Measurements from ENCODE around the gene ACADL. TPM values are rescaled to one million over a fixed set of nuclear protein-coding genes. Genes with fewer than 3 reads are reported as not detected.

ACADL gene
- total RNA-seq (2016; rRNA removed; fragmentation: Illumina TruSeq; extraction: Trizol) (not detected in 2 replicates), polyA plus RNA-seq (2011; rRNA removed) (not detected in 2 replicates), polyA minus RNA-seq (2011; rRNA and poly(A)+ RNA removed; ENCODE audit: low replicate concordance) (not detected in 2 replicates), Bru-seq, nascent RNA (not detected), BruChase-seq, experiment 1, labeled RNA remaining after a 6-hour chase (not detected), BruChase-seq, experiment 2, labeled RNA remaining after a 2-hour chase (percentile 3 among the genes with signal in this experiment)
- not detected in 2 replicates for total RNA-seq (2016; cell fraction: cytosol; rRNA removed; fragmentation: Illumina TruSeq; extraction: Trizol; ENCODE audit: low read depth)
- not detected in 2 replicates for total RNA-seq (2016; cell fraction: insoluble cytoplasmic fraction; rRNA removed; fragmentation: Illumina TruSeq; extraction: Trizol)
- not detected in 2 replicates for total RNA-seq (2016; cell fraction: membrane; rRNA removed; fragmentation: Illumina TruSeq; extraction: Trizol)
- total RNA-seq (2016; cell fraction: nucleus; rRNA removed; fragmentation: Illumina TruSeq; extraction: Trizol): 0.22 TPM in 1 of 2 replicates, not detected in the other
- not detected in 2 replicates for polyA plus RNA-seq (2011; cell fraction: cytosol; rRNA removed)
- polyA plus RNA-seq (2011; cell fraction: nucleus; rRNA removed): not detected in 2 replicates
- polyA plus RNA-seq (2012): not detected in 2 replicates
- polyA plus RNA-seq (2016; cell fraction: cytosol; fragmentation: Illumina TruSeq; extraction: Trizol; ENCODE audit: low read depth): not detected in 2 replicates
- not detected in 2 replicates for polyA plus RNA-seq (2016; cell fraction: insoluble cytoplasmic fraction; fragmentation: Illumina TruSeq; extraction: Trizol; ENCODE audit: low read depth)
- not detected in 2 replicates for polyA plus RNA-seq (2016; cell fraction: membrane; fragmentation: Illumina TruSeq; extraction: Trizol; ENCODE audit: low read depth)
- polyA plus RNA-seq (2016; cell fraction: nucleus; fragmentation: Illumina TruSeq; extraction: Trizol; ENCODE audit: insufficient read depth, low read depth): not detected in 2 replicates
- not detected in 2 replicates for polyA minus RNA-seq (2011; cell fraction: cytosol; rRNA and poly(A)+ RNA removed)
- polyA minus RNA-seq (2011; cell fraction: nucleus; rRNA and poly(A)+ RNA removed): not detected in 2 replicates
- long read RNA-seq, experiment 1: 0 reads
- long read RNA-seq, experiment 2: 0 reads

- POLR2A ChIA-PET: interaction anchor here (1.3 kb wide), 1 partner anchor 223 kb away, joined by 3 read pairs; no protein-coding TSS in a partner anchor
- H3K4me3 ChIP-seq (replicated peaks in 1 of 3; ENCODE audit: insufficient read depth in 1 of 3, low read depth in 2 of 3, low read length in 3 of 3): peak within 1 kb of the TSS; percentile 41 to 78 (median 59)
- TF ChIP-seq NCOA1 (CRISPR knock-in tag; IDR thresholded peaks at IDR 0.05) (peak; percentile 72; the same call in 1 of the 2 replicates), ZNF350 (CRISPR knock-in tag; IDR thresholded peaks at IDR 0.05; ENCODE audit: borderline replicate concordance, low read depth) (no peak), MTF2 (CRISPR knock-in tag; IDR thresholded peaks at IDR 0.05; ENCODE audit: borderline replicate concordance) (peak; percentile 99), KDM3A (CRISPR knock-in tag; IDR thresholded peaks at IDR 0.05; ENCODE audit: low read depth) (no peak), SRSF4 (IDR thresholded peaks at IDR 0.05; ENCODE audit: low read depth, low read length, poor library complexity, severe bottlenecking) (no peak), TGIF2 (CRISPR knock-in tag; IDR thresholded peaks at IDR 0.05) (no peak), NFIC (IDR thresholded peaks at IDR 0.05; ENCODE audit: low read length) (no peak), ZNF30 (CRISPR knock-in tag; IDR thresholded peaks at IDR 0.05) (0 out of 2 replicates have a peak, but pooled peaks have one; percentile 48), ATM (IDR thresholded peaks at IDR 0.05; ENCODE audit: borderline replicate concordance) (no peak), TBX2 (CRISPR knock-in tag; IDR thresholded peaks at IDR 0.05; ENCODE audit: borderline replicate concordance) (peak; percentile 34), ELK4 (CRISPR knock-in tag; IDR thresholded peaks at IDR 0.05; ENCODE audit: borderline replicate concordance) (no peak), LBX2 (CRISPR knock-in tag; IDR thresholded peaks at IDR 0.05; ENCODE audit: borderline replicate concordance) (0 out of 2 replicates have a peak, but pooled peaks have one; percentile 56), ZMYM4 (CRISPR knock-in tag; IDR thresholded peaks at IDR 0.05) (peak; percentile 36; the same call in 1 of the 2 replicates), HDAC1 (CRISPR knock-in tag; IDR thresholded peaks at IDR 0.05) (0 out of 2 replicates have a peak, but pooled peaks have one; percentile 43), ZNF431 (CRISPR knock-in tag; IDR thresholded peaks at IDR 0.05; ENCODE audit: borderline replicate concordance, low read depth) (no peak)
- TF ChIP-seq, protein P1, sequence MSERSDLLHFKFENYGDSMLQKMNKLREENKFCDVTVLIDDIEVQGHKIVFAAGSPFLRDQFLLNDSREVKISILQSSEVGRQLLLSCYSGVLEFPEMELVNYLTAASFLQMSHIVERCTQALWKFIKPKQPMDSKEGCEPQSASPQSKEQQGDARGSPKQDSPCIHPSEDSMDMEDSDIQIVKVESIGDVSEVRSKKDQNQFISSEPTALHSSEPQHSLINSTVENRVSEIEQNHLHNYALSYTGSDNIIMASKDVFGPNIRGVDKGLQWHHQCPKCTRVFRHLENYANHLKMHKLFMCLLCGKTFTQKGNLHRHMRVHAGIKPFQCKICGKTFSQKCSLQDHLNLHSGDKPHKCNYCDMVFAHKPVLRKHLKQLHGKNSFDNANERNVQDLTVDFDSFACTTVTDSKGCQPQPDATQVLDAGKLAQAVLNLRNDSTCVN (CRISPR knock-in tag; IDR thresholded peaks at IDR 0.05; ENCODE audit: borderline replicate concordance): no peak
These were observed at the start of gene ACADL for GRCh38 chr2:210224941-210225672. Gene ACADL (minus strand): TSS chr2:210225447. CDS start chr2:210225263, 184 bp downstream.

More at GRCh38 chr2:210224941-210225672, at the start of gene ACADL:
- FAIRE-seq (no peak), DNase-seq (ENCODE audit: low spot score) (no peak), ATAC-seq (peak; percentile 94)
- no TSS peak for BruUV-seq (replicated peaks)
- no peaks in the 10 kb centered on the region for H3K79me2 ChIP-seq (ENCODE audit: insufficient read depth, low read length)
- CTCF ChIA-PET (ENCODE audit: low intra/inter-chr PET ratio, low total read pairs): no interaction called here
- no peaks in the 10 kb centered on the region for H3K9me3 ChIP-seq (ENCODE audit: low read length)
- WGBS (ENCODE audit: low lambda C conversion rate): 2% methylated on average over 38 of the region's 69 CpGs
- in situ Hi-C loops (cut with HindIII; ENCODE audit: extremely low pct_ligation_motif_present, low pct_unique_long_range_greater_than_20kb): no loop called here
- H3K27me3 ChIP-seq (ENCODE audit: control insufficient read depth in 1 of 2, insufficient read depth in 2 of 2, low read length in 2 of 2): peaks cover 3 to 36% of the 10 kb centered on the region in 2 experiments; a peak in 4 of 5 replicates
- no peak within 1 kb of the TSS for H3K27ac ChIP-seq (ENCODE audit: extremely low read length, insufficient read depth, low read length)
- peak within 1 kb of the TSS; percentile 20; the same call in 1 of the 2 replicates for H3K9ac ChIP-seq (ENCODE audit: insufficient read depth, low read depth, low read length)
- H3K4me1 ChIP-seq (ENCODE audit: insufficient read depth, low read length): peaks cover 21% of the 10 kb centered on the region
- intact Hi-C loops (cut with micrococcal nuclease; ENCODE audit: unreplicated experiment): no loop called here
- H3K4me2 ChIP-seq (ENCODE audit: low read depth, low read length): peak within 1 kb of the TSS; percentile 84
- no peak within 1 kb of the TSS for H2AFZ ChIP-seq (ENCODE audit: low read length)
- H4K20me1 ChIP-seq (ENCODE audit: insufficient read depth, low read length): no peaks in the 10 kb centered on the region
- no peaks in the 10 kb centered on the region for H3K36me3 ChIP-seq (replicated peaks in 1 of 2; ENCODE audit: control insufficient read depth in 1 of 2, insufficient read depth in 2 of 2, low read length in 2 of 2)

All from HepG2 (cell line).